ENCODE measurements around the gene HYOU1. TPM values are rescaled to one million over a fixed set of nuclear protein-coding genes. Genes with fewer than 3 reads are reported as not detected.
"Not testable (repeated sequence)": the region's sequence is repeated elsewhere in the genome, so short reads cannot be mapped to it uniquely, and the experiment has no call there.

HYOU1 gene
- total and polyA plus RNA-seq, 2 donors (not counting 1 experiment from before 2014, with no cell fraction given) = 73.7 to 85.6 TPM

DNA sequence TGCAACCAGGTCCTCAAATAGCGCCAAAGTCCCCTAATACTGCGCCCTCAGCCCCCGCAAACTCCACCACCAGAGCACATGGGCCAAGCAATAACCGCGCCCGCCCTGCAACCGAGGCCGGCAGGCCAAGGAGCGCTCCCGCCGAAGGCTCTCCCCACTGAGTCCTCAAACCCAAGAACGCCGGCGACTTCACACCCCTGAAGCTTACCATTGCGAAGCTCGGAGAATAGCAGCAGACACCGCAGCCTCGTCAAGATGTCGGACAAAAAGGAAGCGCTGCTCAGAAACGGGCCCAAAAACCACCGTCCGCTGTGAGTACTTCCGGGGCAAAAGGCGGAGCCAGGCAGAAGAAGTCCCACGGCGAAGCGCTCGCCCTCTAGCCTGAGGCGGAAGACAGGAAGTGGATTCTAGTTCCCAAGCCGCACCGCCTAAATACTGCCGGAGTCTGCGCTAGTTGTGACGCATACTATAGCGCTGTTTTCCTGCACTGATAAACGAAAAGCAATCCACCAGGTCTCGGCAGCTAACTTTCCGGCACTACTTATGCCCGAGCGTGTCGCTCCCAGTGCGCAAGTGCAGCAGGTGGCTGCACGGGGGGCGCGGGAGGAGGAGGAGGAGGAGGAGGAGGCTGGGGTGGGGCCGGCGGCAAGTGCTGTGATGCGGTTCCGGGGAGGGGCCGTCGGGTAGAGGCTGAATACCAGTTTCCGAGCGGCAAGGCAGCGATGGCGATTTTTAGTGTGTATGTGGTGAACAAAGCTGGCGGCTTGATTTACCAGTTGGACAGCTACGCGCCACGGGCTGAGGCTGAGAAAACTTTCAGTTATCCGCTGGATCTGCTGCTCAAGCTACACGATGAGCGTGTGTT, 38.7 kb downstream of the HYOU1 start, which contains the start of the genes RPS25 and TRAPPC4:
Gene RPS25 (minus strand): TSS at position 270 of the 865 bp plus-strand sequence. CDS start 59 bp downstream, at position 211.
Gene TRAPPC4 (plus strand): TSS at position 693 of the 865 bp plus-strand sequence. CDS start 30 bp downstream, at position 723.
- H4K20me1 ChIP-seq (ENCODE audit: control insufficient read depth, extremely low read depth, insufficient read depth, low read length) = no peaks in the 10 kb centered on the region
- H3K27ac ChIP-seq (ENCODE audit: insufficient read depth, low read length) = peak within 1 kb of the TSS; percentile 84
- H3K4me3 ChIP-seq (replicated peaks in 1 of 4; ENCODE audit: control extremely low read depth in 1 of 4, insufficient read depth in 1 of 4, low read depth in 3 of 4, low read length in 4 of 4) = peak within 1 kb of the TSS; percentile 51 to 98 (median 94)
- H2AFZ ChIP-seq (ENCODE audit: low read length) = peak within 1 kb of the TSS; percentile 98
- H3K27me3 ChIP-seq (ENCODE audit: control insufficient read depth, insufficient read depth, low read length) = no peaks in the 10 kb centered on the region
- H3K4me1 ChIP-seq (ENCODE audit: control insufficient read depth, extremely low read depth, insufficient read depth, low read length) = peaks cover 4% of the 10 kb centered on the region
- DNase-seq (ENCODE audit: low read depth in 2 of 2) = peak; percentile 96
- H3K9me3 ChIP-seq (ENCODE audit: control insufficient read depth, insufficient read depth, low read depth, low read length) = no peaks in the 10 kb centered on the region
- H3K9ac ChIP-seq (ENCODE audit: insufficient read depth, low read length) = peak within 1 kb of the TSS; percentile 84
- peaks cover 63% of the 10 kb centered on the region for H3K79me2 ChIP-seq (ENCODE audit: control insufficient read depth, insufficient read depth, low read length)
- peaks cover 11% of the 10 kb centered on the region for H3K36me3 ChIP-seq (ENCODE audit: control insufficient read depth, insufficient read depth, low read length)
- TF ChIP-seq EZH2 (IDR thresholded peaks at IDR 0.05; ENCODE audit: low read length, missing control alignments) (no peak), CTCF (conservative IDR thresholded peaks at IDR 0.05 in 1 of 2, IDR thresholded peaks at IDR 0.05 in 1 of 2; ENCODE audit: low read depth in 1 of 2, low read length in 2 of 2) (no peak)
- peak within 1 kb of the TSS; percentile 94 for H3K4me2 ChIP-seq (ENCODE audit: extremely low read depth, insufficient read depth, low read length)

DNA sequence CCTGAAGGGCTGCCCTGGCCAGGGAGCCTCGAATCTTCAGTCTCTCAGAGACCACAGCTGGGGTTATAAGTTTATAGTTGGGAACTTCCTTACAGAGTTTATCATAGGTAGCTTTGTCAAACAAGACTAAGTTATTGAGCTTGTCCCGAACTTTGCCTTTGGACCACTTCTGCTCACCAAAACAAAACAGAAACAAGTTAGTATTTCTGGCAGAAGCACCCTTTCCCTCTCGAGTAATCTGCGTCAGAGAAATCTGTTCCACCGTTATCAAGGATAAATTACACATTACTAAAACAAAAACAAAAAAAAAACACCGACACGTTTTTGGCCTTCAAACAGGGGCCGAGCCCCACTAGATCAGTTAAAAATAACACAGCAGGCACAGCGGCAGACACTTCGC, 39.6 kb downstream of the HYOU1 start:
- not testable (repeated sequence) for H4K20me1 ChIP-seq (ENCODE audit: control insufficient read depth, extremely low read depth, insufficient read depth, low read length); H3K9me3 ChIP-seq (ENCODE audit: control insufficient read depth, insufficient read depth, low read depth, low read length); H3K4me1 ChIP-seq (ENCODE audit: control insufficient read depth, extremely low read depth, insufficient read depth, low read length); H2AFZ ChIP-seq (ENCODE audit: low read length); H3K27me3 ChIP-seq (ENCODE audit: control insufficient read depth, insufficient read depth, low read length); DNase-seq (ENCODE audit: low read depth in 2 of 2)
- H3K27ac ChIP-seq (ENCODE audit: insufficient read depth, low read length) = peak overlapping the region; percentile 84
- peak overlapping the region; percentile 51 to 98 (median 94) for H3K4me3 ChIP-seq (replicated peaks in 1 of 4; ENCODE audit: control extremely low read depth in 1 of 4, insufficient read depth in 1 of 4, low read depth in 3 of 4, low read length in 4 of 4)
- peaks cover 63% of the 10 kb centered on the region for H3K79me2 ChIP-seq (ENCODE audit: control insufficient read depth, insufficient read depth, low read length)
- H3K9ac ChIP-seq (ENCODE audit: insufficient read depth, low read length) = peak overlapping the region; percentile 70
- peak overlapping the region; percentile 74 for H3K4me2 ChIP-seq (ENCODE audit: extremely low read depth, insufficient read depth, low read length)
- H3K36me3 ChIP-seq (ENCODE audit: control insufficient read depth, insufficient read depth, low read length) = peaks cover 11% of the 10 kb centered on the region

GRCh38 chr11:119016216-119017009, 40.6 kb downstream of the HYOU1 start:
- no peak overlapping the region for H3K27ac ChIP-seq (ENCODE audit: insufficient read depth, low read length)
- no peak overlapping the region for H2AFZ ChIP-seq (ENCODE audit: low read length)
- H3K9ac ChIP-seq (ENCODE audit: insufficient read depth, low read length) = no peak overlapping the region
- peaks cover 4% of the 10 kb centered on the region for H3K4me1 ChIP-seq (ENCODE audit: control insufficient read depth, extremely low read depth, insufficient read depth, low read length)
- peak overlapping the region in 3 of 4 experiments; percentile 51 to 98 (median 94) for H3K4me3 ChIP-seq (replicated peaks in 1 of 4; ENCODE audit: control extremely low read depth in 1 of 4, insufficient read depth in 1 of 4, low read depth in 3 of 4, low read length in 4 of 4)
- H3K4me2 ChIP-seq (ENCODE audit: extremely low read depth, insufficient read depth, low read length) = peak overlapping the region; percentile 74
- no peak for TF ChIP-seq CTCF (conservative IDR thresholded peaks at IDR 0.05 in 1 of 2, IDR thresholded peaks at IDR 0.05 in 1 of 2; ENCODE audit: low read depth in 1 of 2, low read length in 2 of 2)
- TF ChIP-seq EZH2 (IDR thresholded peaks at IDR 0.05; ENCODE audit: low read length, missing control alignments) = no peak
- no peaks in the 10 kb centered on the region for H3K27me3 ChIP-seq (ENCODE audit: control insufficient read depth, insufficient read depth, low read length)
- H3K36me3 ChIP-seq (ENCODE audit: control insufficient read depth, insufficient read depth, low read length) = peaks cover 7% of the 10 kb centered on the region
- H3K9me3 ChIP-seq (ENCODE audit: control insufficient read depth, insufficient read depth, low read depth, low read length) = no peaks in the 10 kb centered on the region
- no peaks in the 10 kb centered on the region for H4K20me1 ChIP-seq (ENCODE audit: control insufficient read depth, extremely low read depth, insufficient read depth, low read length)
- H3K79me2 ChIP-seq (ENCODE audit: control insufficient read depth, insufficient read depth, low read length) = peaks cover 59% of the 10 kb centered on the region
- no peak for DNase-seq (ENCODE audit: low read depth in 2 of 2)
